Astrocyte (in vitro differentiated cells and primary cell): ENCODE results near the gene APOC3. TPM values are rescaled to one million over a fixed set of nuclear protein-coding genes. Genes with fewer than 3 reads are reported as not detected.
A peak's percentile ranks its signal among the peaks of the same experiment; 100 is the strongest.

Source experiments
- DNase-seq: peaks from one replicate; pipeline ENCODE4 v3.0.0-alpha.2; 2010; ENCODE audit warnings: low read depth
- FAIRE-seq: peaks from 2 replicates; lab custom pipeline; 2011; peaks lifted over from hg19 to GRCh38; lab: Jason Lieb, UNC
- H2AFZ ChIP-seq: 2 replicates; pipeline ENCODE4 v1.6.0; 2012; ENCODE audit warnings: low read depth, low read length, inconsistent platforms
- H3K27ac ChIP-seq: 2 replicates; pipeline ENCODE4 v1.5.1; 2011; ENCODE audit warnings: low read depth, low read length, inconsistent platforms
- H3K27me3 ChIP-seq: 2 replicates; pipeline ENCODE4 v1.6.0; 2011; ENCODE audit warnings: low read length, inconsistent platforms; ENCODE audit not compliant: insufficient read depth
- H3K36me3 ChIP-seq: 2 replicates; pipeline ENCODE4 v1.5.1; 2011; ENCODE audit warnings: low read length, inconsistent platforms; ENCODE audit not compliant: insufficient read depth
- H3K4me1 ChIP-seq: 2 replicates; pipeline ENCODE4 v1.5.1; 2011; ENCODE audit warnings: low read length, inconsistent platforms; ENCODE audit not compliant: insufficient read depth
- H3K4me2 ChIP-seq: 2 replicates; pipeline ENCODE4 v1.6.0; 2012; ENCODE audit warnings: low read length, inconsistent platforms
- H3K4me3 ChIP-seq: 2 replicates; pipeline ENCODE4 v1.5.1; 2011; ENCODE audit warnings: low read depth, mild to moderate bottlenecking, low read length, inconsistent platforms; ENCODE audit not compliant: insufficient read depth
- H3K79me2 ChIP-seq: 2 replicates; pipeline ENCODE4 v1.6.0; 2012; ENCODE audit warnings: mild to moderate bottlenecking, low read length, inconsistent platforms; ENCODE audit not compliant: insufficient read depth
- H3K9ac ChIP-seq: 2 replicates; pipeline ENCODE4 v1.6.0; 2012; ENCODE audit warnings: mild to moderate bottlenecking, low read length, inconsistent platforms
- H3K9me3 ChIP-seq: 2 replicates; pipeline ENCODE4 v1.5.1; 2012; ENCODE audit warnings: low read depth, mild to moderate bottlenecking, low read length, inconsistent platforms; ENCODE audit not compliant: insufficient read depth
- H4K20me1 ChIP-seq: 2 replicates; pipeline ENCODE4 v1.6.0; 2012; ENCODE audit warnings: low read length, inconsistent platforms; ENCODE audit not compliant: insufficient read depth
- H3K27ac Mint-ChIP-seq: one replicate; pipeline ENCODE4 v1.8.0; 2021; ENCODE audit warnings: mild to moderate bottlenecking, mixed read lengths; ENCODE audit not compliant: unreplicated experiment
- H3K27me3 Mint-ChIP-seq: one replicate; pipeline ENCODE4 v1.8.0; 2021; ENCODE audit warnings: low read depth, mixed read lengths; ENCODE audit not compliant: unreplicated experiment
- H3K36me3 Mint-ChIP-seq: one replicate; pipeline ENCODE4 v1.8.0; 2021; ENCODE audit warnings: low read depth, mixed read lengths; ENCODE audit not compliant: unreplicated experiment
- H3K4me1 Mint-ChIP-seq: one replicate; pipeline ENCODE4 v1.8.0; 2021; ENCODE audit warnings: low read depth, mixed read lengths; ENCODE audit not compliant: unreplicated experiment
- H3K4me3 Mint-ChIP-seq: one replicate; pipeline ENCODE4 v1.8.0; 2021; ENCODE audit warnings: mild to moderate bottlenecking, moderate library complexity, mixed read lengths; ENCODE audit not compliant: unreplicated experiment
- H3K9me3 Mint-ChIP-seq: one replicate; pipeline ENCODE4 v1.8.0; 2021; ENCODE audit warnings: mild to moderate bottlenecking, mixed read lengths; ENCODE audit not compliant: unreplicated experiment
- EZH2 ChIP-seq: IDR thresholded peaks from 2 replicates; pipeline ENCODE4 v1.6.1; 2012; ENCODE audit warnings: mild to moderate bottlenecking, low read length, inconsistent platforms; ENCODE audit not compliant: insufficient read depth
- total RNA-seq: library from RNA; stranded (reverse); gene quantifications from 2 replicates; pipeline ENCODE4 v1.2.1, GENCODE V29; 2021
- TF ChIP-seq, protein P1 (sequence below): IDR thresholded peaks from 2 replicates; pipeline ENCODE4 v1.5.1; 2011; ENCODE audit warnings: low read depth, mild to moderate bottlenecking, inconsistent platforms, low read length, moderate library complexity; ENCODE audit not compliant: insufficient read depth

APOC3 gene
- total RNA-seq, 1 donor from 2014 or later: not detected

- peaks cover 13% of the 10 kb centered on the region for H3K27me3 Mint-ChIP-seq
- peaks cover 19% of the 10 kb centered on the region for H3K4me1 Mint-ChIP-seq
- TF ChIP-seq, protein P1, sequence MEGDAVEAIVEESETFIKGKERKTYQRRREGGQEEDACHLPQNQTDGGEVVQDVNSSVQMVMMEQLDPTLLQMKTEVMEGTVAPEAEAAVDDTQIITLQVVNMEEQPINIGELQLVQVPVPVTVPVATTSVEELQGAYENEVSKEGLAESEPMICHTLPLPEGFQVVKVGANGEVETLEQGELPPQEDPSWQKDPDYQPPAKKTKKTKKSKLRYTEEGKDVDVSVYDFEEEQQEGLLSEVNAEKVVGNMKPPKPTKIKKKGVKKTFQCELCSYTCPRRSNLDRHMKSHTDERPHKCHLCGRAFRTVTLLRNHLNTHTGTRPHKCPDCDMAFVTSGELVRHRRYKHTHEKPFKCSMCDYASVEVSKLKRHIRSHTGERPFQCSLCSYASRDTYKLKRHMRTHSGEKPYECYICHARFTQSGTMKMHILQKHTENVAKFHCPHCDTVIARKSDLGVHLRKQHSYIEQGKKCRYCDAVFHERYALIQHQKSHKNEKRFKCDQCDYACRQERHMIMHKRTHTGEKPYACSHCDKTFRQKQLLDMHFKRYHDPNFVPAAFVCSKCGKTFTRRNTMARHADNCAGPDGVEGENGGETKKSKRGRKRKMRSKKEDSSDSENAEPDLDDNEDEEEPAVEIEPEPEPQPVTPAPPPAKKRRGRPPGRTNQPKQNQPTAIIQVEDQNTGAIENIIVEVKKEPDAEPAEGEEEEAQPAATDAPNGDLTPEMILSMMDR: no peak
- TF ChIP-seq EZH2: no peak
- H3K27ac Mint-ChIP-seq: peak overlapping the region; percentile 97
- Histone ChIP-seq H3K27me3 (no peaks in the 10 kb centered on the region), H3K4me3 (peak overlapping the region; percentile 91), H3K79me2 (peaks cover 24% of the 10 kb centered on the region), H4K20me1 (peaks cover 14% of the 10 kb centered on the region), H3K4me1 (peaks cover 27% of the 10 kb centered on the region), H3K36me3 (peaks cover 33% of the 10 kb centered on the region), H3K9ac (peak overlapping the region; percentile 94), H3K9me3 (no peaks in the 10 kb centered on the region), H3K27ac (peak overlapping the region; percentile 91), H3K4me2 (peak overlapping the region; percentile 97), H2AFZ (peak overlapping the region; percentile 98)
- FAIRE-seq (no peak), DNase-seq (no peak)
- H3K36me3 Mint-ChIP-seq: peaks cover 15% of the 10 kb centered on the region
- no peaks in the 10 kb centered on the region for H3K9me3 Mint-ChIP-seq
- peak overlapping the region; percentile 89 for H3K4me3 Mint-ChIP-seq
Measured at GRCh38 chr11:116788534-116788933, 41.2 kb upstream of the APOC3 start.

- no peak for TF ChIP-seq EZH2
- TF ChIP-seq, protein P1: no peak
- Histone ChIP-seq H3K36me3 (peaks cover 28% of the 10 kb centered on the region), H3K9me3 (no peaks in the 10 kb centered on the region), H2AFZ (no peak overlapping the region), H3K4me1 (peaks cover 28% of the 10 kb centered on the region), H3K27me3 (no peaks in the 10 kb centered on the region), H4K20me1 (peaks cover 14% of the 10 kb centered on the region), H3K79me2 (peaks cover 24% of the 10 kb centered on the region), H3K4me2 (no peak overlapping the region), H3K4me3 (no peak overlapping the region), H3K27ac (no peak overlapping the region), H3K9ac (no peak overlapping the region)
- no peak for FAIRE-seq
- no peak for DNase-seq
- peaks cover 14% of the 10 kb centered on the region for H3K36me3 Mint-ChIP-seq
- H3K4me3 Mint-ChIP-seq: peak overlapping the region; percentile 89
- peak overlapping the region; percentile 51 for H3K27ac Mint-ChIP-seq
- H3K27me3 Mint-ChIP-seq: peaks cover 13% of the 10 kb centered on the region
- H3K9me3 Mint-ChIP-seq: no peaks in the 10 kb centered on the region
- peaks cover 21% of the 10 kb centered on the region for H3K4me1 Mint-ChIP-seq
Measured at GRCh38 chr11:116788975-116789374, 40.7 kb upstream of the APOC3 start.

- TF ChIP-seq EZH2: no peak
- TF ChIP-seq, protein P1: no peak
- Mint-ChIP-seq H3K9me3 (no peaks in the 10 kb centered on the region), H3K36me3 (peaks cover 4% of the 10 kb centered on the region), H3K4me3 (no peak overlapping the region), H3K27ac (no peak overlapping the region), H3K27me3 (peaks cover 13% of the 10 kb centered on the region), H3K4me1 (peaks cover 21% of the 10 kb centered on the region)
- peaks cover 10% of the 10 kb centered on the region for H4K20me1 ChIP-seq
- H3K79me2 ChIP-seq: peaks cover 21% of the 10 kb centered on the region
- DNase-seq (no peak), FAIRE-seq (no peak)
- no peak overlapping the region for H3K4me2 ChIP-seq
- no peak overlapping the region for H2AFZ ChIP-seq
- H3K4me1 ChIP-seq: peaks cover 28% of the 10 kb centered on the region
- no peaks in the 10 kb centered on the region for H3K9me3 ChIP-seq
- H3K4me3 ChIP-seq: no peak overlapping the region
- peaks cover 14% of the 10 kb centered on the region for H3K36me3 ChIP-seq
- H3K27me3 ChIP-seq: no peaks in the 10 kb centered on the region
- no peak overlapping the region for H3K9ac ChIP-seq
- no peak overlapping the region for H3K27ac ChIP-seq
Measured at GRCh38 chr11:116790167-116791001, 39.3 kb upstream of the APOC3 start.
